Suprapubic skin (tissue), 4 donors: ENCODE results near the gene RASGEF1C.

Source experiments
- EP300 ChIP-seq: sonication (generic); formaldehyde crosslinking; IDR thresholded peaks from one replicate; pipeline ENCODE4 v1.6.1; 2017; ENCODE audit warnings: antibody characterized with exemption
- POLR2A ChIP-seq, 2 donors: fragments of 450-650 bp; IDR thresholded peaks; one replicate each; pipeline ENCODE4 v1.6.1; 2017; ENCODE audit warnings: antibody characterized with exemption in 2 of 2, mild to moderate bottlenecking in 2 of 2, moderate library complexity in 2 of 2
- POLR2AphosphoS5 ChIP-seq, 3 donors: sonication (generic); formaldehyde crosslinking; IDR thresholded peaks; one replicate each; pipeline ENCODE4 v1.6.1; 2017; ENCODE audit warnings: antibody characterized with exemption in 3 of 3
- TF ChIP-seq, protein P1 (sequence below), 2 donors: fragments of 200-600 bp in 1 of 2; fragments of 450-650 bp in 1 of 2; sonication (generic) in 1 of 2; IDR thresholded peaks; one replicate each; pipeline ENCODE4 v1.5.1; 2016 to 2019; ENCODE audit warnings: antibody characterized with exemption in 2 of 2, mild to moderate bottlenecking in 1 of 2, moderate library complexity in 1 of 2

DNA sequence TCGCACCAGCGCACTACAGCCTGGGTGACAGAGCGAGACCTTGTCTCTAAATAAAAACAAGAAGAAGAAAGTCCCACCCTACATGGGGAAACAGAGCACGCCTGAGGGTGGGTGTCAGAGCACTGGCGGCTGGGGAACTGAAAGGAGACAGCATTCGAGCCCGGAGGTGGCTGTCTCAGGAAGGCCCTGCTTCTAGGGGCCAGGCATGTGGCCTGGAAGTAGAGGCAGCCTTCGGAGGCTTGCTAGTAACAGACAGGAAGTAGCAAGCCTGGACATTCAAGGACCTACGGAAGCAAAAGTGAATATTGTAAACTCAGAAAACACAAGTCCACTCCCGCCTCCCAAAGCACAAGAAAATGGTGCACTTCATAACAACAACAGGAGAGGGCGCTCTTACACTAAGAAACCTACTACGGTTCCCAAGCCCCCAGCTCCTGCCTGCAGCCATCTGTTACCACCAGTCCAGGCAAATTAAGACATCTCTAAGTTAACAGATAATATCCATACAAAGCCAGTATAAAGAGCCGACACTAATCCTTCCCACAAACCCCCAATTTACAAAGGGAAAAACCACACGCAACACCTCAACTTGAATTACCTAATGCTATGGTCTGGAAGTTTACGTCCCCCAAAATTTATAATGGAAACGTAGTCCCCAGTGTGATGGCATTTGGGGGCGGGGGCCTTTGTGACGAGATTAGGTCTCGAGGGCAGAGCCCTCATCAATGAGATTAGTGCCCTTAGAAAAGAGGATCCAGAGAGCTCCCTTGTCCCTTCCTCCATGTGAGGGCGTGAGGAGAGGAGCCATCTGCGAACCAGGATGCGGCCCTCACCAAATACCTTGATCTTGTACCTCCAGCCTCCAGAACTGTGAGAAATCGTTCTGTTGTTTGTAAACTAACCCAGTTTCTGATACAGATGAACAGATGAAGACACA lies 7.7 kb downstream of the RASGEF1C start:
- TF ChIP-seq, protein P1, sequence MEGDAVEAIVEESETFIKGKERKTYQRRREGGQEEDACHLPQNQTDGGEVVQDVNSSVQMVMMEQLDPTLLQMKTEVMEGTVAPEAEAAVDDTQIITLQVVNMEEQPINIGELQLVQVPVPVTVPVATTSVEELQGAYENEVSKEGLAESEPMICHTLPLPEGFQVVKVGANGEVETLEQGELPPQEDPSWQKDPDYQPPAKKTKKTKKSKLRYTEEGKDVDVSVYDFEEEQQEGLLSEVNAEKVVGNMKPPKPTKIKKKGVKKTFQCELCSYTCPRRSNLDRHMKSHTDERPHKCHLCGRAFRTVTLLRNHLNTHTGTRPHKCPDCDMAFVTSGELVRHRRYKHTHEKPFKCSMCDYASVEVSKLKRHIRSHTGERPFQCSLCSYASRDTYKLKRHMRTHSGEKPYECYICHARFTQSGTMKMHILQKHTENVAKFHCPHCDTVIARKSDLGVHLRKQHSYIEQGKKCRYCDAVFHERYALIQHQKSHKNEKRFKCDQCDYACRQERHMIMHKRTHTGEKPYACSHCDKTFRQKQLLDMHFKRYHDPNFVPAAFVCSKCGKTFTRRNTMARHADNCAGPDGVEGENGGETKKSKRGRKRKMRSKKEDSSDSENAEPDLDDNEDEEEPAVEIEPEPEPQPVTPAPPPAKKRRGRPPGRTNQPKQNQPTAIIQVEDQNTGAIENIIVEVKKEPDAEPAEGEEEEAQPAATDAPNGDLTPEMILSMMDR (IDR thresholded peaks at IDR 0.05): no peak
- TF ChIP-seq POLR2AphosphoS5 (IDR thresholded peaks at IDR 0.05) (no peak), POLR2A (IDR thresholded peaks at IDR 0.05) (no peak), EP300 (no peak)
